MCF 10A (cell line): Measurements from ENCODE around the gene CCDC85C. TPM values are rescaled to one million over a fixed set of nuclear protein-coding genes. Genes with fewer than 3 reads are reported as not detected.

Experiments
- BruUV-seq: library from RNA; stranded (reverse); fragments of 400-500 nt; replicated peaks from 2 replicates; lab custom pipeline; 2021; lab: Mats Ljungman, UMichigan
- CTCF ChIA-PET: fragments of 300-600 bp; sonication (Branson Sonifier 250); formaldehyde crosslinking; extraction: SDS; loops from one replicate; lab custom pipeline; 2021; ENCODE audit warnings: antibody characterized with exemption, inconsistent platforms; lab: Yijun Ruan, JAX
- POLR2A ChIA-PET: fragments of 300-600, 350-650 bp; sonication (Branson Sonifier 250); formaldehyde crosslinking; extraction: SDS; loops from one replicate; lab custom pipeline; 2020; ENCODE audit warnings: antibody characterized with exemption, inconsistent platforms; lab: Yijun Ruan, JAX
- DNase-seq: peaks from one replicate; pipeline ENCODE4 v3.0.0-alpha.2; 2018; ENCODE audit not compliant: unreplicated experiment
- H3K27ac Mint-ChIP-seq: one replicate; pipeline ENCODE4 v1.8.0; 2022; ENCODE audit warnings: mild to moderate bottlenecking, low read depth, mixed read lengths; ENCODE audit not compliant: unreplicated experiment
- H3K27me3 Mint-ChIP-seq: one replicate; pipeline ENCODE4 v1.8.0; 2022; ENCODE audit warnings: mixed read lengths; ENCODE audit not compliant: insufficient read depth, unreplicated experiment
- H3K36me3 Mint-ChIP-seq: one replicate; pipeline ENCODE4 v1.8.0; 2022; ENCODE audit warnings: mild to moderate bottlenecking, moderate library complexity, mixed read lengths; ENCODE audit not compliant: insufficient read depth, unreplicated experiment
- H3K4me1 Mint-ChIP-seq: one replicate; pipeline ENCODE4 v1.8.0; 2022; ENCODE audit warnings: mixed read lengths; ENCODE audit not compliant: insufficient read depth, unreplicated experiment
- H3K4me3 Mint-ChIP-seq: one replicate; pipeline ENCODE4 v1.8.0; 2022; ENCODE audit warnings: mild to moderate bottlenecking, moderate library complexity, mixed read lengths; ENCODE audit not compliant: unreplicated experiment
- H3K9me3 Mint-ChIP-seq: one replicate; pipeline ENCODE4 v1.8.0; 2022; ENCODE audit warnings: mixed read lengths; ENCODE audit not compliant: unreplicated experiment
- CTCF ChIP-seq: fragments of 200-600 bp; IDR thresholded peaks from one replicate; pipeline ENCODE4 v1.8.0; 2022; ENCODE audit warnings: antibody characterized with exemption, mild to moderate bottlenecking; ENCODE audit not compliant: unreplicated experiment
- intact Hi-C: fragments of 100-400 bp; cut with micrococcal nuclease; formaldehyde crosslinking; loops from 2 replicates; pipeline ENCODE4 v1.14.1; 2022
- total RNA-seq: library from RNA; stranded (reverse); gene quantifications from 2 replicates; pipeline ENCODE4 v1.2.3, GENCODE V29; 2022

Gene CCDC85C
- total RNA-seq, 1 experiment from 2014 or later: 29.9 TPM

GRCh38 chr14:99635116-99635515 is 31.1 kb upstream of the CCDC85C start:
- ChIA-PET POLR2A (no interaction called here), CTCF (interaction anchor here (0.5 kb wide), 1 partner anchor 185 kb away, joined by 7 read pairs; no protein-coding TSS in a partner anchor)
- Mint-ChIP-seq H3K27me3 (no peaks in the 10 kb centered on the region), H3K36me3 (no peaks in the 10 kb centered on the region), H3K9me3 (no peaks in the 10 kb centered on the region), H3K27ac (no peak overlapping the region), H3K4me3 (no peak overlapping the region), H3K4me1 (no peaks in the 10 kb centered on the region)
- no peak for TF ChIP-seq CTCF
- no peak for DNase-seq
- intact Hi-C loops: no loop called here
- no TSS peak for BruUV-seq

GRCh38 chr14:99634443-99634842 is 30.4 kb upstream of the CCDC85C start:
- Mint-ChIP-seq H3K36me3 (no peaks in the 10 kb centered on the region), H3K4me1 (no peaks in the 10 kb centered on the region), H3K4me3 (no peak overlapping the region), H3K27me3 (no peaks in the 10 kb centered on the region), H3K9me3 (no peaks in the 10 kb centered on the region), H3K27ac (no peak overlapping the region)
- intact Hi-C loops: no loop called here
- BruUV-seq: no TSS peak
- ChIA-PET POLR2A (interaction anchor here (0.7 kb wide), 1 partner anchor 151 kb away, joined by 3 read pairs; no protein-coding TSS in a partner anchor), CTCF (interaction anchor here (1.2 to 1.9 kb wide), 2 partner anchors 34 to 116 kb away, joined by 3 read pairs; no protein-coding TSS in a partner anchor)
- no peak for DNase-seq
- no peak for TF ChIP-seq CTCF

GRCh38 chr14:99633918-99634317 is 29.9 kb upstream of the CCDC85C start:
- intact Hi-C loops: no loop called here
- Mint-ChIP-seq H3K27me3 (no peaks in the 10 kb centered on the region), H3K27ac (no peak overlapping the region), H3K4me1 (no peaks in the 10 kb centered on the region), H3K36me3 (no peaks in the 10 kb centered on the region), H3K9me3 (no peaks in the 10 kb centered on the region), H3K4me3 (no peak overlapping the region)
- POLR2A ChIA-PET: interaction anchor here (0.6 kb wide), 1 partner anchor 73 kb away, joined by 3 read pairs; no protein-coding TSS in a partner anchor
- CTCF ChIA-PET: interaction anchor here (1.1 to 2.0 kb wide), 4 partner anchors 35 to 241 kb away, joined by 3 to 5 read pairs (median 3); no protein-coding TSS in a partner anchor
- TF ChIP-seq CTCF: no peak
- DNase-seq: no peak
- BruUV-seq: no TSS peak

- Mint-ChIP-seq H3K4me1 (no peaks in the 10 kb centered on the region), H3K4me3 (no peak overlapping the region), H3K27me3 (no peaks in the 10 kb centered on the region), H3K9me3 (no peaks in the 10 kb centered on the region), H3K36me3 (no peaks in the 10 kb centered on the region), H3K27ac (no peak overlapping the region)
- no peak for TF ChIP-seq CTCF
- ChIA-PET CTCF (interaction anchor here (1.1 to 2.0 kb wide), 3 partner anchors 110 to 240 kb away, joined by 3 to 5 read pairs (median 3); no protein-coding TSS in a partner anchor), POLR2A (interaction anchor here (0.6 kb wide), 1 partner anchor 74 kb away, joined by 3 read pairs; no protein-coding TSS in a partner anchor)
- no peak for DNase-seq
- intact Hi-C loops: no loop called here
- BruUV-seq: no TSS peak
Observed at GRCh38 chr14:99633141-99633540, 29.1 kb upstream of the CCDC85C start.
